ENCODE measurements around the gene ZCCHC14.
A peak's percentile ranks its signal among the peaks of the same experiment; 100 is the strongest.
"Not testable (repeated sequence)": the region's sequence is repeated elsewhere in the genome, so short reads cannot be mapped to it uniquely, and the experiment has no call there.

The ZCCHC14 gene

DNA sequence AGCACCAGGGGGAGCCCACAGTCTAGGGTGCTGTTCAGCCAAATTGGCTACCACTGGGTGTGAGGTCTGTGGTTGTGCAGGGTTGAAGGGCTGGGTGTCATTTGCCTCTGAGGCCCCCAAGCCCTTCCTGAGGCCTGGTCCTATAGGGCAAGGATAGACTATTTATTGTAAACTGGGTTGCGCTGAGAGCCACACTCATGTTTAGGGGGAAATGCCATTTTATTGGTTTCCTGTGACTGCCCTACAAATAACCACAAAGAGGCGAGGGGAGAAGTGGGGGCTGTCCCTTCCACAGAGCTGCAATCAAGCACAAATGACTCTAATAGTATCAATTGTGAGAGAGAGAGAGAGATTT is 3.6 kb upstream of the ZCCHC14 start:
- H3K4me3 ChIP-seq (ENCODE audit: low read depth, low read length), result no peak overlapping the region
- TF ChIP-seq, protein P1, sequence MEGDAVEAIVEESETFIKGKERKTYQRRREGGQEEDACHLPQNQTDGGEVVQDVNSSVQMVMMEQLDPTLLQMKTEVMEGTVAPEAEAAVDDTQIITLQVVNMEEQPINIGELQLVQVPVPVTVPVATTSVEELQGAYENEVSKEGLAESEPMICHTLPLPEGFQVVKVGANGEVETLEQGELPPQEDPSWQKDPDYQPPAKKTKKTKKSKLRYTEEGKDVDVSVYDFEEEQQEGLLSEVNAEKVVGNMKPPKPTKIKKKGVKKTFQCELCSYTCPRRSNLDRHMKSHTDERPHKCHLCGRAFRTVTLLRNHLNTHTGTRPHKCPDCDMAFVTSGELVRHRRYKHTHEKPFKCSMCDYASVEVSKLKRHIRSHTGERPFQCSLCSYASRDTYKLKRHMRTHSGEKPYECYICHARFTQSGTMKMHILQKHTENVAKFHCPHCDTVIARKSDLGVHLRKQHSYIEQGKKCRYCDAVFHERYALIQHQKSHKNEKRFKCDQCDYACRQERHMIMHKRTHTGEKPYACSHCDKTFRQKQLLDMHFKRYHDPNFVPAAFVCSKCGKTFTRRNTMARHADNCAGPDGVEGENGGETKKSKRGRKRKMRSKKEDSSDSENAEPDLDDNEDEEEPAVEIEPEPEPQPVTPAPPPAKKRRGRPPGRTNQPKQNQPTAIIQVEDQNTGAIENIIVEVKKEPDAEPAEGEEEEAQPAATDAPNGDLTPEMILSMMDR (IDR thresholded peaks at IDR 0.05; ENCODE audit: borderline replicate concordance, insufficient read depth, low read depth, low read length), result no peak

DNA sequence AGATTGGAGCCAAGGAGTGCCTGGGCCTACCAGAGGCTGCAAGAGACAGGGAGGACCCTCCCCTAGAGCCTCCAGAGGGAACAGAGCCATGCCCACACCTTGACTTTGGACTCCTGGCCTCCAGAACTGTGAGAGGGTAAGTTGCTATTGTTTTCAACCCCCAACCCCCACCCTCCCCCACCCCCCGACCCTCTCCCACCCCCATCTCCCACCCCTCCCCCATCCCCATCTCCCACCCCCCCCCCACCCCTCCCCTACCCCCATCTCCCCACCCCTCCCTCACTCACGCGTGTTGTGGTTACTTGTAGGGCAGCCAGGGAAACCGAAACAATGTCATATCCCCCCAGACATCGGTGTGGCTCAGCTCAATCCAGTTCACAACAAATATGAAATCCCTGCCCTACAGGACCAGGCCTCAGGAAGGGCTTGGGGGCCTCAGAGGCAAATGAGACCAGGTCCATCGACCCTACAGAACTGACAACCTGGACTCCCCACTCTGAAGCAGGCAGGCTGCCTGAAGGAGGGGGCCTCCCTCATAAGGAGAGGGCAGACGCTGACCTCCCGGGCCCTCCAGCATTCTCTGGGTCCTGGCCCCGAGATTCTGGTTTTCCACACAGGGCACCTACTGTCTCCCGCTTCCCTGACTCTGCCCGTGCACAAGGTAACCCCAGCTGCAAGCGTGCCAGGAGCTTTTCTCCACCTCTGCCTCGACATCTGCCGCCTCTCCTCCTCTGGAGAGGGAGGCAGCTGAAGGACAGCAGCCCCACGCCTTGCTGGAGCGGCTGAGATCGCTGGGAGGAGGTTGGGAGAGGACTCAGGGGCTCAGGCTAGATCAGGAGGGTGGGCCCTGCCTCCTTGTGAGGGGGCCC is 3.0 kb upstream of the ZCCHC14 start:
- TF ChIP-seq, protein P1 (IDR thresholded peaks at IDR 0.05; ENCODE audit: borderline replicate concordance, insufficient read depth, low read depth, low read length), result no peak
- H3K4me3 ChIP-seq (ENCODE audit: low read depth, low read length), result no peak overlapping the region

DNA sequence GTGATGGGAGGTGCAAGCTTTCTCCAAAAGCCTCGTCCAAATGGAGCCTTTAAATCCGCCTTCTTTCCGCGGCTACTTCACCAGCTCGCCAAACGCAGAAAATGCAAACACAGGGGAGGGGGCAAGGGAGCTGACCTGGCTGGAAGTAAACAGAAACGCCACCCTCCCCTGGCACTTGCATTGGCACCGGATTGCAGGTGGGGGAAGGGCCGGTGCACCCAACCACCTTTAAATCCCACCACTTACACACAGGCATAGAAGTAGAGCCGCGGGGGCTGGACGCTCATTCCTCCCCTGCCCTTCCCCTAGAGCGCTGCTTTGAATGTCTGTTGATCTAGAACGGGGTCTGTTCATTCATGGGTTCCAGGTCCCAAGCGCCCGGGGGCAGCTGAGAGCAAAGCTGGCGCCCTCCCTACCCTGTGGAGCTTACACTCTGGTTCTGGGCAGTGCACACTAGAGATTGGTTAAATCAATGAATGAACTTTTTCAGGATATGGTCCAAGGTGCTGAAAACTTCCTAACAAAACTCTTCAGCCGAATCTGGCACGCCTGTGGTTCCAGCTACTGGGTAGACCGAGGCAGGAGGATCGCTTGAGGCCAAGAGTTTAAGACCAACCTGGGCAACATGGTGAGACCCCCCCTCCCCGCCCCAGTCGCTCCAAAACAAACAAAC is 920 bp upstream of the ZCCHC14 start:
- TF ChIP-seq, protein P1 (IDR thresholded peaks at IDR 0.05; ENCODE audit: borderline replicate concordance, insufficient read depth, low read depth, low read length), result no peak
- no peak overlapping the region for H3K4me3 ChIP-seq (ENCODE audit: low read depth, low read length)

DNA sequence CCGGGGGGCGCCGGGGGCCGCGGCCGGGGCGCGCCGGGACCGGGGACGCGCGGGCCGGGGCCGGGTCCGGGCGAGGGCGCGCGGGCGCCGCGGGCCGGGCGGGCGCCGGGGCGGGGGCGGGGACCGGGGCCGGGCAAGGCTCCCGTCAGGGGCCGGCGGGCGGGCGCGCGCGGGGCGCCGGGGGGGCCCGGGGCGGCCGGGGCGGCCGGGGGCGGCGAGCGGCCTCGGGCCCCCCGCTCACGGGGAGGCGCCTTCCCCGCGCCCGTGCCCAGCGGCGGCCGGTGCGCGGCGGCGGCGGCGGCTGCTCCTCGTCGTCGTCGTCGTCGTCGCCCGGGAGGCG is 563 bp downstream of the ZCCHC14 start:
- TF ChIP-seq, protein P1 (IDR thresholded peaks at IDR 0.05; ENCODE audit: borderline replicate concordance, insufficient read depth, low read depth, low read length), result no peak
- no peak overlapping the region for H3K4me3 ChIP-seq (ENCODE audit: low read depth, low read length)

DNA sequence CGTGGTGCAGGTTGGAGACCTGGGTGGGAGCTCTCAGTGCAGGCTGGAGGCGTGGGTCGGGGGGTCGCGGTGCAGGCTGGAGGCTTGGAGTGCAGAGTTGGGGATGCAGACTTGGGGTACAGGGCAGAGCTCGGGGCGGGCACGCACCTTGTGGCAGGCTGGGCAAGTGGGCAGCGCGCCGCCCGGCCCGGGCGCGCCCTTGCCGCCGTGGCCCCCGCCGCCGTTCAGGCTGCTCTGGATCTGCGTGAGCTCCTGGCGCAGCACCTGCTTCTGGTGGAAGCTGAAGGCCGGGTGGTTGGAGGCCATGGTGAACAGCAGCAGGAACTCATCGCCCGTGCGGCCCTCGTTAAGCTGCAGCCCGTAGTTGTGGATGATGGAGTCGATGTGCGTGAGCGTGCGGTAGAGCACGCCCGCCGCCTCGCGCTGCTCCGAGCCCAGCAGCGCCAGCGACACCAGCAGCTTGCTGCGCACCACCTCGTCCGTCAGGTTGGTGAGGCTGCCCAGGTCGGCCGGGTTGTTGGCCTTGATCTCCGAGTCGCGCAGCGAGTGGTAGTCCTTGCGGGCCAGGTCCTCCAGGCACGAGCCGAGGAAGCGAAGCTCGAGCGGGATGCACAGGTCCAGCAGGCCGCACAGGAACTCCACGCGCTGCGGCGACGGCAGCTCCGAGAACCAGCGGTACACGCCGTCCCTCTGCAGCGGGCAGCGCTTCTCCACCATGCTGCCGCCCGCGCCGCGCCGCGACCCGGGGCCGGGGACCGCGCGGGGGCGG is 1.1 kb downstream of the ZCCHC14 start:
- TF ChIP-seq, protein P1 (IDR thresholded peaks at IDR 0.05; ENCODE audit: borderline replicate concordance, insufficient read depth, low read depth, low read length), result no peak
- H3K4me3 ChIP-seq (ENCODE audit: low read depth, low read length), result peak overlapping the region; percentile 6

DNA sequence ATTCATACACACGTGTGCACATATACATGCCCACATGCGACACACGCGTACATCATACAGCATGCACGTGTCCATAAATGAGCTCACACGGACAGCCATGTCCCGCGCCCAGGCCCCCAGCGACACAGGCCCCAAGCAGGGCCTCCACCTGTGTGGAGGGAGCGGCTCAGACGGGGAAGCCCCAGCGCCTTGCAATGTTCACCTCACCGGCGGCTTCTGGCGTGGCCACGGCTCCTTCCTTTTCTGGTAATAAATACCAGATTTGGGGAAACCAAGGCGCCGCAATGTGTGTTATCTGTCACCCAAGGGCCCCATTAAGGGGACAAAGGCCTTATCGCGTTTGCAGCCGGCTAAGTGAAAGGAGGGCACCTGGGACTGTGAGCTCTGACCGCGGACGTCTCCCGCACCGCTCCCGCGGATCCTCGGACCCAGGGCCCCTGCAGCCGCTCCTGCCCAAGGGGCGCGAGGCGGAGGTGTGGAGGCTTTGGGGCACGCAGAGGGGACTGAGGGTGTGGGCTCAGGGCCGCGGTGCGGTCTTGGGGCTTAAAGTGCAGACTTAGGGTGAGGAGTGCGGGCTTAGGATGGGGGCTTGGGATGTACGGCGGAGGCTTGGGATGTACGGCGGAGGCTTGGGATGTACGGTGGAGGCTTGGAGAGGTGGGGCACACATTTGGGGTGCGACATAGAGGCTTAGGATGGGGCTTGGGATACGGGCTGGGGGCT is 1.9 kb downstream of the ZCCHC14 start:
- H3K4me3 ChIP-seq (ENCODE audit: low read depth, low read length), result not testable (repeated sequence)
